Activated CD4-positive, CD25-positive, alpha-beta regulatory T cell (primary cell): ENCODE results near the gene ANKRD22.
A peak's percentile ranks its signal among the peaks of the same experiment; 100 is the strongest.

Experiments used
- DNase-seq, 4 experiments: peaks; one replicate each; lab custom pipeline; 2025; lab: John Stamatoyannopoulos, UW

ANKRD22 gene

DNA sequence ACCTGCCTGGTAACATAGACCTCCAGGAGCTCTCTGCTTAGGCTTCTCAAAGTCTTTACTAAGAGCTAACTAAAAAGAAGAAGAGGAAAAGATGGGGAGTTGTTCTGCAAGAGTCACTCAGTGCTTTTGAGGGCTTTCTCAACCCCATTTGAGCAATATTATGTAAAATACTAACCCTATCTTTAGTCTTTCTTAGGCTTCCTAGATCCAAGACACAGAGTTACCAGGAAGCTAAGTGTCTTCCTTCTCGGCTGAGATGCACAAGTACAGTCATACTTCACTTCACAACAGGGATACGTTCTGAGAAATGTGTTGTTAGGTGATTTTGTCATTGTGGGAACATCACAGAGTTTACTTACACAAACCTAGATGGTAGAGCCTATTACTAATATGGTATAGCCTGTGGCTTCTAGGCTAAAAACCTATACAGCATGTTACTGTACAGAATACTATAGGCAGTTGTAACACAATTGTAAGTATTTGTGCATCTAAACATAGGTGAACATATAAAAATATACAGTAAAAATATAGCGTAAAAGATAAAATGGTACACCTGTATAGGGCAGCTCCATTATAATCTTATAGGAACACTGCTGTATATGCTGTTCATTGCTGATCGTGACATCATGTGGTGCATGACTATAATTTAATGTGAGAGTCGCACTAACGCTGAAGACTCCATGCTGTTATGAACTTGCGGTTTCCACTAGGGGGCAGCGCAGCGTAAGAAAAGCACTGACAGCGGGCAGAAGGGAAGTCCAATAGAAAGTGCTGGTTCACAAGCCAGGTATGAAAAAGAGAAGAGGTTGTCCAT lies 16.3 kb downstream of the ANKRD22 start:
- peak; percentile 66 to 87 (median 74) for DNase-seq

GRCh38 chr10:88833723-88834122 lies 17.9 kb downstream of the ANKRD22 start:
- DNase-seq, result no peak

- DNase-seq, result no peak
Observed at GRCh38 chr10:88833156-88833555, 18.5 kb downstream of the ANKRD22 start.

GRCh38 chr10:88832376-88832775 lies 19.3 kb downstream of the ANKRD22 start:
- DNase-seq, result no peak

GRCh38 chr10:88831709-88832108 lies 19.9 kb downstream of the ANKRD22 start:
- DNase-seq, result peak in 1 of 4 experiments; percentile 29

GRCh38 chr10:88830643-88831268 lies 20.9 kb downstream of the ANKRD22 start:
- no peak for DNase-seq

DNA sequence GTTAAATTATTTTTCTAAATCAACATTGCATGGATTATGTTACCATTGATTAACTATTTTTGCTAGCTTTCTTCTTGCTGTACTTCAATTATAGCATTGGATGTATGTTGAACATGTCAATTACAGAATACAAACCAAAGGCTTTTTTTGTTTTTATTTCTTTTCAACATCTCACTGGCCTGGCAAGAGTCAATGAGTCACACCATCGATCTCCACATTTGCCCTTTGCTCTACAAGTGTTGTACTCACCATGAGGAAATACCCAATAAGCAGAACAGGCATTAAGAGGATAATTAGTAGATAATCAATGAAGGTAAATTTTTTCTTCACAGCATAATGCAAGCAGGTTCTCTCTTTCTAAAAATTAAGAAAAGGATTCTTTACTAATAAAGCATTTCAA lies 23.3 kb downstream of the ANKRD22 start:
- no peak for DNase-seq

DNA sequence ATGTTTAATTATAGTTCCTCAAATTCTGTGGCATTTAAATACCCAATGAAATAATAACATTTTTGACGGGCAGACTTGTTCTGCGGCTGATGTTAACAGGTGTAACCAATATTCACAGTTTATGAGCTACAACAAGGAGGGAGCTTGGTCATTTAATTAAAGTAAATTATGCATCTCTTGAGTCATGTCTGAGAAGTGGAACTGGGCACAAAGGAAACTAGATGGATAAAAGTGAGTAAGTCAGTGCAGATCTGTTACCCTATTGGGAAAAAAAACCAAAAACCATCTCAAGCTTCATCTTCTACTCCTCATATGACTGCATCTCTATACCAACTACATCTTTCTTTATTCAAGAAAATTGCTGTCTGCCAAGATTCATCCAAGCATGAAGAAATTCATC lies 24.0 kb downstream of the ANKRD22 start:
- DNase-seq, result no peak

DNA sequence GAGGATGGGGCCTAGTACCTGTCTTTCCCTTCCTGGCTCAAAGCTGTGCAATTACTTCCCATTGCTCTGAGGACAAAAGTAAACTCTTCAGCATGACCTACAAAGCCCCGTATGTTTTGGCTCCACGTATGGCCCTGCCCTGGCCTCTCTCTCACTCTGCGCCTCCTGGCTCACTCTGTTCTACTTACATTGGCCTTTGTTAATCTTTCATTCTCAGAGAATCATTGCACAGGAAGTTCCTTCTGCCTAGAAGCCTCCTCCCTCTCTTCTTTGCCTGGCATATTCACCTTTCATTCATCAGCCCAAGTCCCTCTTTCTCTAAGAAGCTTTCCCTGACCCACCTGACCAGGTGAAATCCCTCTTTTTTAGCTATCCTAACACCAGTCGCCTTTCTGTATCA lies 25.3 kb downstream of the ANKRD22 start:
- DNase-seq, result no peak

DNA sequence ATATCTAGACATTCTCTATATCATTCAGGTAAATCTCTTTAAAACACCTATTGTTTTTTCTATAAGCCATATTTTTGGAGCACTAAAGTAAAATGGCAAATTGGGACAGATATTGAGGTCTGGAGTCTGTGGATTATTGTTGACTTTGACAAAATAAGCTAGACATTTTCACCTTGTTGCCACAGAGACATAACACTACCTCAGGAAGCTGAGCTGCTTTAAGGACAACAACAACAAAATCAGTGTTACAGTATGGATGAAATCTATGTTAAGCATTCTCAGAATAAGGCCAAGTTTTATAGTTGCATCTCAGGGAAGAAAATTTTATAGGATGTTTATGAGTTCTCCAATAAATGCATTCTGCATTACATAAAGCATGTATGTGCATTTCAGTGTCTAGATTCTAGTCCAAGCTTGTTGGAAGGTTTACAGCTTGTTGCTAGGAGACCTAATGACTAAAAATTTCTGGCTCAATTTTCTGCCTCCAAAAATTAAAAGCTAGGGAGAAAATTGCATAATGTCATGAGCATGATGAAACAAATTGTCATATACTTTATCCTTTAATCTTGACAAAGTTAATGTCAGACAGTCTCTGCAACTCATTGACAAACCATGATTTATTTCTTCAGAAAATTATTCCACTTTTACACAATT lies 30.8 kb downstream of the ANKRD22 start:
- DNase-seq, result no peak

DNA sequence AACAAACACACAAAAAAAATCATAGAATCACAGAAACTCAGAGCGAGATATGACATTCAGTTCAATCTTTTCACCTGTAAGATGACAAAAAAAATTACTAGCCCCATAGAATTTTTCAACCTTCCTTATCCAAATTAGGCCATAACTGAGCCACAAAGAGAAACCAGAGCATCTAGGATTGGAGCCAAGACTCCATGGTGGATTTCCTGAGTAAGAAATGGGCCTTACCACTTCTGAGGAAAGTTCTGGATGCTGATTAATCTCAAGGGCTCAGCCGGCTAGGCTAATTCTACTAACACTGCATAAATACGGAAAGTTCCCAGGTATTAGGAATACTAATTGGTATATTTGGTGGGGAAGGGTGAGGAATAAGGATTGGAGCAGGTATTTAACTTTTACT lies 32.4 kb downstream of the ANKRD22 start:
- no peak for DNase-seq

DNA sequence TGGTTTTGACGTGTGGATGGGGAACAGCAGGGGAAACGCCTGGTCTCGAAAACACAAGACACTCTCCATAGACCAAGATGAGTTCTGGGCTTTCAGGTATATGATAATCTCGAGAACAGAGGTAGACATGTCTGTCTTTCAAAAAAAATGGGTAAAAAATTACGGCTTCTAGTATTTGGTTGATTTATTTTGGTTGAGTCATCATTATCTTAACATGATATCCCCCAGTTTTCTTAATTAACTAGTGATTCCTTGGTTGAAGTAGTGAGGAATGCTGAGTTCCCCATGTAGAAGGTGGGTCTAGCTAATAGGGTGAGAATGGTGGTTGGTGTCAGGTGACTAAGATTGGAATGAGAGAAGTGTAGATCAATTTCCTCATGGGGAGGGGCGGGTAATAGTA lies 38.4 kb downstream of the ANKRD22 start:
- no peak for DNase-seq

DNA sequence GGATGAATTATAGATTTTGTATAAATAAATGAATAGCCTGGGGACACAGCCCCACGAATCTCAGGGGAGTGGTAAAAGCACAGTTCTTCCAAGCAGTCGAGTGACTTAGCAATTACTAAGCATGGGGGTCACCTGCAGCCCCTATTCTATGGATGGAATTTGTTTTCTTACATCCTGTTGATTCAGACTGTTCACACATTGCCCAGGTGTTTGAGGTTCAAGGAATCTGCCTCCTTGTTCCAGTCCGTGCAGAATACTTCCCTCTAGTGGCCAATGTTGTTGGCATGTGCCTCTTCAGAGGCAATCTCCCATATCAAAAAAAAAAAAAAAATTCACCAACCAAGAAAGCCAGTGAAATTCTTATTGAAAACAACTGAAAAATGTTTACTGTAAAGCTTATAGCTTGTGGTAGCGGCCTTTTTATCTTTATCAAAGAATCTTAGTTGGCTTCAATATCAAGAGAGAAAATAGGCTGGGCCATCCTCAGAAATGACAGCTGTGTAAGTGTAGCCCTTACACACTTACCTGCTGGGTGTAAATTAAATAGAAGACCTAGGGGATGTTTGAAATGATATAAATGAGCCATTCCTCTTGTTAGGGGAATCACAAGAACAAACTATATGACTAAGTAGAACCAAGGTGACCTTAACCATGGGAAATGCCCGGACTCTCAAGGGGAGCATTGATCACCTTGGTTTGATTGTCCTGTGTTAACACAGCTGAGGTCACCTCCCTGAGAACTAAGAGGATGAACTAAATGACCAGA lies 41.3 kb downstream of the ANKRD22 start:
- no peak for DNase-seq

- DNase-seq, result no peak
Observed at GRCh38 chr10:88809621-88810020, 42.0 kb downstream of the ANKRD22 start.

DNA sequence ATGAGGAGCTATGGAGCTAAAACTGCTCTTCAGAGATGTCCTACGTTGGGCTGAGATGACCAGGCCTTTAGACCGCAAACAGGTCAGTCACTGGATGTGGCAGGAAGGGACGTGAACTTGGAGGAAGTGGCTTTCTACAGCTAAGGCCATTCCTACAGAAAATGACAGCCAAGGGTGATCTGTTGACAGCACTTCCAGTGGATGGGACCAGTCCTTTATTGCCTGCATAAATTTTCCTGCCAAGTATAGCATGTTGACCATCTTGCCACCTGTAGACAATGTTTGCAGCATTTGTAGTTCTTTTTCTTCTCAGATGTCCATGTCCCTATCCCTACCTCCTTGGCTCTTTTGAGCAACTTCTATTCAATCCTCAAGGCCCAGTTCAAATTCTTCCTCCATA lies 45.7 kb downstream of the ANKRD22 start:
- no peak for DNase-seq

DNA sequence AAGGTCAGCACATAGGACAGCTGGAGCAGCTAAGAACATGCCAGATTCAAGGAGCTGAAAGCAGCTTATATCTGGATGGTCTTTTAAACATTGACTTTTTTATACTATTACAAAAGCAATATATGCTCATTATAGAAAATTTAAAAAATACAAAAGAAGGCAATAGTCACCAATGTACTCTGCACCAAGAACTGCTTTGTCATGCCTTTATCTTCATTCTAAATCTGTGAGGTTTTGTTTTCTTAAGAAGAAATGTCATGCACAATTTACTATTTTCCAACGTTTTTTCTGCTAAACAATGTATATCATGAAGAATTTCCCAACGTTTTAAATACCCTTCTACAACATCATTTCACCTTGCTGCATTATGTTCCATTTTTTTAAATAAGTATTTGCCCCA lies 46.3 kb downstream of the ANKRD22 start:
- DNase-seq, result no peak

DNA sequence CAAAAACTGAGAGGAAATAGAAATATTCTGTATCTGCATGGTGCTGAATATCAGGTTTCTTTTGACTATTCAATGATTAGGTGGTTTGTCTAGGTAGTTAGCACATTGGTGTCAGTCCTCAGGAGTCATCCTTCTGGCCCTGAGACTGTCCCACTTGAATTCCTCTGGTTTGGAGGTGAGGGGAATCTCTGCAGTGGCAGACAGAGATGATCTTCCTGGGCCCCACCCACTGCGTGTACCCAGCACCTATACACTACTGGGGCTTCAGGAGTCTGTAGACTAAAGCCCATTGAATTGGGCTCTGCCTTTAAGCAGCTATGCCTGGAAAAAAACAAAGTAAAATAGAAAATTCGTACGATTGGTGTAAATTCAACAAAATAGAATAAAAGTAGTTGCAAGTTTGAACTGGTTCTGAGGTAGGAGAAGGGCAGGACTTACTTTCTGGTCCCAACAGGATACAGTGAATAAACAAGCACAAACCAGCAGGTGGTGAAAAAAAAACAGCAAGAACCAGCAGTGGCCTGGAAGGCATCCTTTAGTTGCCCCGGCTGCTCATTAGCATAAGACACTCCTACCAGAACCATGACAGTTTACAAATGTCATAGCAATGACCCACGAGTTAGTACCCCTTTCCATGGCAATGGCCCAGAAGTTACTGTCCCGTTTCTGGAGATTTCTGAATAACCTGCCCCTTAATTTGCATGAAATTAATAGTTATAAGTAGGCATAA lies 47.4 kb downstream of the ANKRD22 start:
- no peak for DNase-seq

- DNase-seq, result no peak
Observed at GRCh38 chr10:88803641-88804040, 48.0 kb downstream of the ANKRD22 start.

- no peak for DNase-seq
Observed at GRCh38 chr10:88802523-88803285, 48.9 kb downstream of the ANKRD22 start, which contains the start of gene LIPM. TSS of gene LIPM (plus strand) at chr10:88802730. CDS start at chr10:88802897, 167 bp downstream.

GRCh38 chr10:88800152-88801125 lies 51.2 kb downstream of the ANKRD22 start:
- no peak for DNase-seq
